BLaER1 (cell line): ENCODE data around the gene BEST1.
A peak's percentile ranks its signal among the peaks of the same experiment; 100 is the strongest.

ENCODE experiments used
- H3K27ac ChIP-seq: shearing (Covaris generic); formaldehyde crosslinking; 2 replicates; pipeline ENCODE4 v1.8.1; 2022
- H3K27me3 ChIP-seq: shearing (Covaris generic); formaldehyde crosslinking; 2 replicates; pipeline ENCODE4 v1.8.1; 2022
- H3K36me3 ChIP-seq: shearing (Covaris generic); formaldehyde crosslinking; 2 replicates; pipeline ENCODE4 v1.8.1; 2022
- H3K4me1 ChIP-seq: shearing (Covaris generic); formaldehyde crosslinking; 2 replicates; pipeline ENCODE4 v1.8.1; 2022
- H3K4me2 ChIP-seq: shearing (Covaris generic); formaldehyde crosslinking; 2 replicates; pipeline ENCODE4 v1.8.1; 2022
- H3K4me3 ChIP-seq: shearing (Covaris generic); formaldehyde crosslinking; 2 replicates; pipeline ENCODE4 v1.8.1; 2022
- H3K9ac ChIP-seq: shearing (Covaris generic); formaldehyde crosslinking; 2 replicates; pipeline ENCODE4 v1.8.1; 2022
- H3K9me3 ChIP-seq: shearing (Covaris generic); formaldehyde crosslinking; 2 replicates; pipeline ENCODE4 v1.8.1; 2022
- H4K20me1 ChIP-seq: shearing (Covaris generic); formaldehyde crosslinking; 2 replicates; pipeline ENCODE4 v1.8.1; 2022
- Cebpa-rat ChIP-seq: shearing (Covaris generic); IDR thresholded peaks from 2 replicates; pipeline ENCODE4 v1.8.1; 2022

Gene BEST1

DNA sequence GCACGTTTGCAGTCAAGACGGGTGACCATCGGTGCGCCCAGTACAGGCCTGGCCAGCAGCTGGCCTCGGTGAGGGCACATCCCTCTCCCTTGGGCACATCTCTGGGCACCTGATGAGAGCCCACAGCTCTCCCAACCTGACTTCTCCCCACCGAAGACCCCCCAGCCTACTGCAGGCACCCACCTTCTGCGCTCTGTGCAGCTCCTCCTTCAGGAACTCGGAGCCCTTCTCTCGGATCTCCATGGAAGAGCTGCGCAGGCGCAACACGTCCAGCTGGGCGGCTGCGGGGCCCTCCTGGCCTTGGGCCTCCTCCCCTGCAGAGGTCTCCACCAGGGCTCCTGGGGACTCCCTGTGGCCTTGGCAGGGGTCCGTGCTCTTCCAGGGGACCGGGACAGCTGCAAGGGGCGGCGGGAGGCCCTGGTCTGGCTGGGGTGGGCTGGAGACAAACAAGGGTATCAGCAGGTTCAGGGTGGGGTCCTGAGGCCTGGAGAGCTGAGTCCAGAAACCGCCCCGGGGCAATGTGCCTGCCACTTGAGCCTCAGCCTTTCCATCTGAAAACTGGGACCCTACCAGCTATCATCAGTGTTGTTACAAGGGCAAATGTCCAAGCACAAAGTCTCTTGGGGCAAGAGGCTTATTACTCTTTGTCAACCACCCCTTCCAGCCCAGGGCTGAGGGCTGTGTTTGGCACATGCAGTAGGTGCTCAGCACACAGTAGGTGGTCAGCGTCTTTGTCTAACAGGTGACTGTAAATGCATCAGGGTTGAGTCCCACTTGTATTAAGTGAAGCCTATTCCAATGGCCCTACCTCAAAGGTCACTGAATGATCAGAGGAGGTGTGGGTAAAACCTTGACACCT, 42.1 kb upstream of the BEST1 start:
- H4K20me1 ChIP-seq, result no peaks in the 10 kb centered on the region
- no peaks in the 10 kb centered on the region for H3K27me3 ChIP-seq
- H3K4me1 ChIP-seq, result peaks cover 80% of the 10 kb centered on the region
- H3K36me3 ChIP-seq, result no peaks in the 10 kb centered on the region
- H3K4me3 ChIP-seq, result no peak overlapping the region; the same call in 1 of the 2 replicates
- H3K4me2 ChIP-seq, result peak overlapping the region; percentile 87
- no peak for TF ChIP-seq Cebpa-rat
- H3K27ac ChIP-seq, result peak overlapping the region; percentile 85
- H3K9ac ChIP-seq, result peak overlapping the region; percentile 62
- H3K9me3 ChIP-seq, result no peaks in the 10 kb centered on the region

DNA sequence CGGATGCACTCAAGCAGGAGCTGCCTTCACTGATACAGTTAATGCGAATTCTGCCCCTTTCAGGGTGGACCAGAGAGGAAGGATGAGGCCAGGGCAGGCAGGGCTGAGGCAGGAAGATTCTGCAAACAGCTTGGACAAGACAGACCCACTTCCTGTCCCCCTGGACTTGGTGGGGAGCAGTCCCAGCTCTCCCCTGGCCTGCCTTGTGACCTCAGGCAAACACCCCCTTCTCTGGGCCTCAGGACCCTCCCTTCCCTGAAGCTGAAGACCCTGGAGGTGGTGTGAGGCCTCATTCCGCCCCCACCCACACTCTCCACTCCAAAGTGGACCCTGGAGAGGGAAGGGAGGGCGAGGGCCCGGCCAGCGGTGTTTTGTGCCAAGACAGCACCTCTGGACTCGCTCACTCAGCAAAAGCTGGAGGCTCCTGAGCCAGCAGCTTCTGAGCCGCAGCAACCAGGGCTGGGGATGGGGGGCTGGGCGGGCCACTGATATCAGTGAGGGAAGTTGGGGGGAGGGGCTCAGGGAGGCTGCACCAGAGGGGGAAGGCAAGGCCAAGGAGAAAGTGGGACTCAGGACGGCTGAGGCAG, 41.3 kb upstream of the BEST1 start:
- Histone ChIP-seq H3K4me1 (peaks cover 80% of the 10 kb centered on the region), H3K9ac (peak overlapping the region; percentile 56)

DNA sequence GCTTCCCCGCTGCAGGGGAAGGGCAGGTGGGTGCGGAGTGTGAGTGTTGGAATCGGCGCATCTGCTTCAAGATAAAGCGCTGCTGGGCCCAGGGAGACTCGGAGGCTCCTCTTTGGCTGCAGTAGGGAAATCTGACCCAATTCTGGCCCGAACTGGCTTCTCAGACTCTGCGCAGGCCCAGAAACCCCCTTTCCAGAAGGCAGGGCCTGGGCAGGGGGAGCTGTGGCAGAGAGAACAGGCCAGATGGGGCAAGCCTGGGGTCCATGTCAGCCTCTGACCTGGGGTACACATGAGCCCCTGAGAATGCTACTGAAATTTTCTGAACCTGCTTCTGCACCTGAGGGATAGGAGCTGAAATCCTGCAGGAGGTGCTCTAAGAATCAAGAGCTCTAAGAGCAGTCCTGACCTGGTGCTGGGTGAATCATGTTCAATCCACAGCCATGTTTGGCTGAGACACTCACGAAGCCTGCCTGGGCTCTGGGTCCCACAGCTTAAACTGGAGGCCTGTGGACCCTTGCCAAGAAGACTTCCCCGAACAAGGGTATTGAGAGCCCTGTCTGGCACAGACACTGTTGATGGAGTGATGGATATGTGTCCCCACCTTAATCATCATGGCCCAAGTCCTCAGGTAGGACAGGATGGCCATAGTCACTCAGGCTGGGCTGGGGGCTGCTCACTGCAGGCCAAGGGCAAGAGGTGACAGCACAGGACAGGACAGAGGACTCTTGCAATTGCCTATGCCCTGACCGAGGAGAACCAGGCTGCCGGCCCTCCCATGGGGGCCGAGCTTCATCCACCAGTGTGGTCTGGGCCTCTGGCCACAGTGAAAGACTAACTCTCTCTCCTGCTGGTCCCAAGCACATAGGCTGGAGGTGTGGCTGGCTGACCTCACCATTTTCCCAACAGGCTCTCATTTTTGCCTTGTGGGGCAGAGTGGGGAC, 39.7 kb upstream of the BEST1 start:
- TF ChIP-seq Cebpa-rat, result no peak
- Histone ChIP-seq H3K27ac (no peak overlapping the region), H3K9ac (no peak overlapping the region), H3K4me2 (no peak overlapping the region), H3K4me1 (peaks cover 66% of the 10 kb centered on the region), H3K4me3 (no peak overlapping the region), H3K36me3 (no peaks in the 10 kb centered on the region), H3K9me3 (no peaks in the 10 kb centered on the region), H4K20me1 (no peaks in the 10 kb centered on the region), H3K27me3 (peaks cover 18% of the 10 kb centered on the region)

More for the DNA sequence above, 41.3 kb upstream of the BEST1 start:
- Histone ChIP-seq H3K36me3 (no peaks in the 10 kb centered on the region), H3K4me3 (no peak overlapping the region), H4K20me1 (no peaks in the 10 kb centered on the region), H3K9me3 (no peaks in the 10 kb centered on the region), H3K4me2 (peak overlapping the region; percentile 87), H3K27me3 (peaks cover 1% of the 10 kb centered on the region; the same call in 1 of the 2 replicates), H3K27ac (peak overlapping the region; percentile 85)
- no peak for TF ChIP-seq Cebpa-rat

DNA sequence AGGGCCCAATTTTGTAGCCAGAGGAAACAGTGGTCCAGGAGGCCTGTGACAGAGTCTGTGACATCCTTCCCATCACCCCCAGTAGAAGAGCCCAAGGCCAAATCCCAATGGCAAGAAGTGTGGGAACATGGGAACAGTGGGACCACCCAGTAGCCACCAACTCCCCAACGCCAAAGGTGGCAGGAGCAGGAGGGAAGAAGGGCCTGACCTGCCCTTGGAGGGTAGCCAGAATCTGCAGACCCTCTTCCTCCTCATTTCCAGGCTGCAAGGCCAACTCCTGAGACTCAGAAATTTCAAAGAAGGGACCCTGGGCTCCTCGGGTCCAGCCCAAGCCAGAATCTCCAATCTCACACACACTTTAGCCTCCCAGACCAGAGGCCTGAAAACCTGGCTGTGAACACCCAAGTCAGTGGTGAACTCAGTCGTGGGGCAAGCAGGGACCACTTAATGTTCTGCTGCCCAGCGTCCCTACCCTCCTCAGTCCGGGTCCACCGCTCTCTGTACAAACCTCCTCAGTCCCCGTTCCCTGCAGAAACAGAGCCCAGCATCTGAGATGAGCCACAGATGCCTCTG, 38.9 kb upstream of the BEST1 start:
- Histone ChIP-seq H3K9ac (no peak overlapping the region), H3K27me3 (peaks cover 25% of the 10 kb centered on the region), H3K4me3 (no peak overlapping the region), H4K20me1 (no peaks in the 10 kb centered on the region), H3K9me3 (no peaks in the 10 kb centered on the region), H3K4me2 (peak overlapping the region; percentile 51), H3K36me3 (no peaks in the 10 kb centered on the region), H3K4me1 (peaks cover 59% of the 10 kb centered on the region), H3K27ac (no peak overlapping the region; the same call in 1 of the 2 replicates)
- no peak for TF ChIP-seq Cebpa-rat

DNA sequence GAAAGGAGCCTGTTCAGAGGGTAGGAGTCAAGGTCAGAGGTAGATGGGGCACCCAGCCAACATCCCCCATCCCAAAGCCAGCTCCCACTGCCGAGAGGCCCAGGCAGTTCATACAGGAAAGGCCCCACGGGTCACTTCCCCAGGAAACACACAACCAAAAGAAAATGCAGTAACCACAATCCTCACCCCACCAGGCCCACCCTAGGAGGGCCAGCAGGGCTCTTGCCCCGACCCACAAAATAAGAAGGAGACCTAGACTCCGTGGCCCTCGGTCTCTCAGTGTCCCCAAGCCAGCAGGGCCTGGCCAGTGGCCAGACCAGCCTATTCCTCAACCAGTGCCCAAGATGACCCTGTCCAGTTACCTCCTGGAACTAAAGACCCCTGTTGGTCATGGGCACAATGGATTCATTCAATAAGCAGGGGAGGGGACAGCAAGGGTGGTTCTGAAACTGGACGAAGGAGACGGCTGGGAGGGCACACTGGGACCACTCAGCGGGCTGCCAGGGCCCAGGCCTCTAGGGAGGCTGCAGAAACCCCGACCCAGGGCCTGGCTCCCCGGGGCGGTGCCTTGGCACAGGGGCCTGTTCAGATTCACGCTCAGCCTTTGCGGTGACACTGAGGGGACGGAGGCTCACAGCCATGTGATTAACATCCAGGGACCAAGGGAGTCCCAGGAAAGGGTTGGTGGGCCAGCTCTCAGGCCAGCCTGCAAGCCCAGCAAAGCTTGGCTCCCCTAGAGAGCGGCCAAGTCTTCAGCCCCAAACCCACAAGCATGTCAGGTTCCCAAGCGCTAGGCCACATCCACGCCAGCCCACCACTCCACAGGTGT, 38.2 kb upstream of the BEST1 start:
- H3K36me3 ChIP-seq, result no peaks in the 10 kb centered on the region
- H4K20me1 ChIP-seq, result no peaks in the 10 kb centered on the region
- TF ChIP-seq Cebpa-rat, result no peak
- no peak overlapping the region for H3K4me3 ChIP-seq
- peaks cover 52% of the 10 kb centered on the region for H3K4me1 ChIP-seq
- H3K9ac ChIP-seq, result no peak overlapping the region
- H3K9me3 ChIP-seq, result no peaks in the 10 kb centered on the region
- no peak overlapping the region; the same call in 1 of the 2 replicates for H3K27ac ChIP-seq
- peak overlapping the region; percentile 51 for H3K4me2 ChIP-seq
- H3K27me3 ChIP-seq, result peaks cover 32% of the 10 kb centered on the region

DNA sequence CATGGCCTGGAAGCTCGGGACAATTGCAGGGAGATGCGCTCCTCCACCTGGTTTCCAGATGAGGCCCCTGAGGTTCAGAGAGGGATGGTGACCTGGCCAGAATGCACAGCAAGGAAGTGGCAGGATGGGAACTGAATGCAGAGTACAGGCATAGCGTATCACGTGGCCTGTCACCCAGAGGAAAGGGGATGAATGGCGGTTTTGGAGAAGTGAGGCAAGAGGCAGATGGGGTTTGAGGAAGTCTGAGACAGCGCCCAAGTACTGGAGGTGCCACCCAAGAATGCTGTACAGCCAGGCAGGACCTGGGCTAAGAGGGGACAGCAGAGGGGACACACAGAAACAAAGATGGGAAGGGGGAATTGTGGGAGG, 37.6 kb upstream of the BEST1 start:
- H3K9ac ChIP-seq, result no peak overlapping the region

DNA sequence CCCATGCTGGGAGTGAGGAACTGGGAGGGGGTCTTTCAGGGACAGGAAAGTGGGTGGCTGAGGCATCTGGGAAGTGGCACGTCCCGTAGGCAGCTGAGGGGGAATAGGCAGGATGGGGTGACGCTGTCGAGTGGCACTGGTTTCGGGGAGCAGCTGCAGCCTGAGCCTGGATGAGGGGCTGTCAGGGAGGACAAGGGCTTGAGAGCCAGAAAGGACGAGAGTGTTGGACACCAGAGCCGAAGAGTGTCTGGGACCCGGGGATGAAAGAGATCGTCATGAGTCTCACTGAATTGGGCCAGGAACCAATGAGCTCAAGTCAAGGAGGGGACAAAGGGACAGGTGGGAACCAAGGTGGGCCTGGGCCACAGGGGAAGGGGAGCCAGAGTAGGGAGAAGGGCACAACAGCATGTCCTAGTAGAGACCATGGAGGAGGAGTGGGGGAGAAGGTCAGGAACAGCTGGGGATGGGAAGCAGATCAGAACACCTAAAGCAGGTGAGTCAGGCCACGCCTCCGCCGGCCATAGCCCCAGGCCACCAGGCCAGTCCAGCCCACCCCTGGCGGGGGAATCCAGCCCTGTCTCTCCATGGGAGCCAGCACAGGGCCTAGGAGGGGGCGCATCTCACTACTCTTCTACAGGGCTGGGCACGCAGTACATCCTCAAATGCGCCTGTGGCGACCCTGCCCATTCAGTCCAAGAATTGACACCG, 37.0 kb upstream of the BEST1 start:
- Histone ChIP-seq H3K9ac (no peak overlapping the region), H3K4me3 (no peak overlapping the region), H3K4me2 (peak overlapping the region; percentile 51; the same call in 1 of the 2 replicates), H3K27ac (no peak overlapping the region), H3K9me3 (no peaks in the 10 kb centered on the region), H4K20me1 (no peaks in the 10 kb centered on the region), H3K36me3 (no peaks in the 10 kb centered on the region), H3K4me1 (peaks cover 47% of the 10 kb centered on the region), H3K27me3 (peaks cover 45% of the 10 kb centered on the region)
- no peak for TF ChIP-seq Cebpa-rat

More for the DNA sequence above, 37.6 kb upstream of the BEST1 start:
- Histone ChIP-seq H3K36me3 (no peaks in the 10 kb centered on the region), H3K27ac (no peak overlapping the region), H3K4me2 (peak overlapping the region; percentile 51), H3K9me3 (no peaks in the 10 kb centered on the region), H3K27me3 (peaks cover 38% of the 10 kb centered on the region), H3K4me1 (peaks cover 51% of the 10 kb centered on the region), H3K4me3 (no peak overlapping the region), H4K20me1 (no peaks in the 10 kb centered on the region)
- no peak for TF ChIP-seq Cebpa-rat

DNA sequence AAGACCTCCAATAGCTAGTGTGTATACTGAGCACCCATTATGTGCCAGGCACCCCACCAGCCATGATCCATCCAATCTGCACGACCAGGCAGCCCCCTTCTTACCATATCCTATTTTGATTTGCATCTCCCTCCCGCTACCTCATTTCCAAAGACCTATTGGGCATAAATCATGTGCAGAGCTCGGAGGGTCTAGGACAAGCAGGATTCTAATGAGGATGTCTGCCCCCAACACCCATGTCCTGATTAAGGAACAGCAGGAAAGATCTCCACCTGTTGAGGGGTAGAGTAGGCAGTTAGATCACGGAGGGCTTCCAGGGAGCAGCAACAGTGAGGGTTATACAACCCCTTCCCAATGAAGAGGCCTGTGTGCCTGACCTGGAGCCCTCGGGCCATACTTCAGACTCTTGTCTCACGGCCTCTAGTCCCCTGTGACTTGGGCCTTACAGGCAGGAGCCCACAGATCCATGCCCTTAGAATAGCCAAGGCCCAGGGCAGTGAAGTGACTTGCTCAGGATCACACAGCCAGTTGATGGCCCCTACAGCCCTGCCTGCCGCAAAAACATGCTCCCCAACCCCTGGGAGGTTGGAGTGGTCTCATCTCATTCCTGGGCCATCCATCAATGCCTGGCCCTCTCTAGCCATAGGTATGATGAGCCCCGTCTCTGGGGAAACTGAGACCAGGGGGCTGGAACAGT, 36.3 kb upstream of the BEST1 start:
- H3K27me3 ChIP-seq, result peaks cover 52% of the 10 kb centered on the region
- no peak for TF ChIP-seq Cebpa-rat
- H3K9ac ChIP-seq, result no peak overlapping the region
- H3K9me3 ChIP-seq, result no peaks in the 10 kb centered on the region
- no peaks in the 10 kb centered on the region for H4K20me1 ChIP-seq
- H3K36me3 ChIP-seq, result no peaks in the 10 kb centered on the region
- no peak overlapping the region for H3K4me3 ChIP-seq
- peaks cover 40% of the 10 kb centered on the region for H3K4me1 ChIP-seq
- H3K4me2 ChIP-seq, result no peak overlapping the region
- H3K27ac ChIP-seq, result no peak overlapping the region
